Suprapubic skin (tissue), 4 donors: ENCODE data around the gene STX8. TPM values are rescaled to one million over a fixed set of nuclear protein-coding genes. Genes with fewer than 3 reads are reported as not detected.
"Not testable (repeated sequence)": the region's sequence is repeated elsewhere in the genome, so short reads cannot be mapped to it uniquely, and the experiment has no call there.

Source experiments
- DNase-seq, 2 donors: peaks; one replicate each; pipeline ENCODE4 v3.0.0-alpha.2; 2019; ENCODE audit warnings: low spot score in 2 of 2
- H3K27ac ChIP-seq: fragments of 200-600 bp; sonication (generic); one replicate; pipeline ENCODE4 v1.5.1; 2019
- H3K27me3 ChIP-seq: fragments of 200-600 bp; sonication (generic); one replicate; pipeline ENCODE4 v1.5.1; 2019
- H3K36me3 ChIP-seq: fragments of 200-600 bp; sonication (generic); one replicate; pipeline ENCODE4 v1.5.1; 2019
- H3K4me1 ChIP-seq: fragments of 200-600 bp; sonication (generic); one replicate; pipeline ENCODE4 v1.5.1; 2019
- H3K4me3 ChIP-seq: fragments of 200-600 bp; sonication (generic); one replicate; pipeline ENCODE4 v1.5.1; 2019; ENCODE audit warnings: mild to moderate bottlenecking
- H3K9me3 ChIP-seq: fragments of 200-600 bp; sonication (generic); one replicate; pipeline ENCODE4 v1.5.1; 2019
- EP300 ChIP-seq: sonication (generic); formaldehyde crosslinking; IDR thresholded peaks from one replicate; pipeline ENCODE4 v1.6.1; 2017; ENCODE audit warnings: antibody characterized with exemption
- POLR2A ChIP-seq, 2 donors: fragments of 450-650 bp; IDR thresholded peaks; one replicate each; pipeline ENCODE4 v1.6.1; 2017; ENCODE audit warnings: antibody characterized with exemption in 2 of 2, mild to moderate bottlenecking in 2 of 2, moderate library complexity in 2 of 2
- POLR2AphosphoS5 ChIP-seq, 3 donors: sonication (generic); formaldehyde crosslinking; IDR thresholded peaks; one replicate each; pipeline ENCODE4 v1.6.1; 2017; ENCODE audit warnings: antibody characterized with exemption in 3 of 3
- WGBS: methylation state at CpG from one replicate; pipeline ENCODE4 v1.1.5; 2018; 5-methylcytosine and 5-hydroxymethylcytosine counted together
- total RNA-seq, 4 donors: library from RNA; depleted of rRNA; stranded (reverse); fragments of >200 nt; gene quantifications; one replicate each; pipeline ENCODE4 v1.1.0, GENCODE V29; 2016
- TF ChIP-seq, protein P1 (sequence below), 2 donors: fragments of 200-600 bp in 1 of 2; fragments of 450-650 bp in 1 of 2; sonication (generic) in 1 of 2; IDR thresholded peaks; one replicate each; pipeline ENCODE4 v1.5.1; 2016 to 2019; ENCODE audit warnings: antibody characterized with exemption in 2 of 2, mild to moderate bottlenecking in 1 of 2, moderate library complexity in 1 of 2

The STX8 gene
- total RNA-seq, 4 donors from 2014 or later: 21.5 to 74.0 (median 38.4) TPM

DNA sequence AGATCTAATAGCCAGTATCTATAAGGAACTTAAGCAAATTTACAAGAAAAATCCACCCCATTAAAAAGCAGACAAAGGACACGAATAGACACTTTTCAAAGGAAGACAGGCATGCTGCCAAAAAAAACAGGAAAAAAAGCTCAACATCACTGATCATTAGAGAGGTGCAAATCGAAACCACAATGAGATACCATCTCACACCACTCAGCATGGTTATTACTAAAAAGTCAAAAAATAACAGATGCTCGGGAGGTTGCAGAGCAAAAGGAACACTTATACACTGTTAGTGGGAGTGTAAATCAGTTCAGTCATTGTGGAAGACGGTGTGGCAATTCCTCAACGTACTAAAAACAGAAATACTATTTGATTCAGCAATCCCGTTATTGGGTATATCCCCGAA, 9.6 kb downstream of the STX8 start:
- Histone ChIP-seq H3K4me1 (no peaks in the 10 kb centered on the region), H3K27ac (no peak overlapping the region), H3K4me3 (no peak overlapping the region), H3K9me3 (no peaks in the 10 kb centered on the region), H3K36me3 (peaks cover 26% of the 10 kb centered on the region), H3K27me3 (no peaks in the 10 kb centered on the region)
- 67% methylated on average over 7 of the region's 7 CpGs for WGBS
- no peak for TF ChIP-seq EP300
- no peak for TF ChIP-seq POLR2AphosphoS5 (IDR thresholded peaks at IDR 0.05)
- TF ChIP-seq POLR2A (IDR thresholded peaks at IDR 0.05): no peak
- TF ChIP-seq, protein P1, sequence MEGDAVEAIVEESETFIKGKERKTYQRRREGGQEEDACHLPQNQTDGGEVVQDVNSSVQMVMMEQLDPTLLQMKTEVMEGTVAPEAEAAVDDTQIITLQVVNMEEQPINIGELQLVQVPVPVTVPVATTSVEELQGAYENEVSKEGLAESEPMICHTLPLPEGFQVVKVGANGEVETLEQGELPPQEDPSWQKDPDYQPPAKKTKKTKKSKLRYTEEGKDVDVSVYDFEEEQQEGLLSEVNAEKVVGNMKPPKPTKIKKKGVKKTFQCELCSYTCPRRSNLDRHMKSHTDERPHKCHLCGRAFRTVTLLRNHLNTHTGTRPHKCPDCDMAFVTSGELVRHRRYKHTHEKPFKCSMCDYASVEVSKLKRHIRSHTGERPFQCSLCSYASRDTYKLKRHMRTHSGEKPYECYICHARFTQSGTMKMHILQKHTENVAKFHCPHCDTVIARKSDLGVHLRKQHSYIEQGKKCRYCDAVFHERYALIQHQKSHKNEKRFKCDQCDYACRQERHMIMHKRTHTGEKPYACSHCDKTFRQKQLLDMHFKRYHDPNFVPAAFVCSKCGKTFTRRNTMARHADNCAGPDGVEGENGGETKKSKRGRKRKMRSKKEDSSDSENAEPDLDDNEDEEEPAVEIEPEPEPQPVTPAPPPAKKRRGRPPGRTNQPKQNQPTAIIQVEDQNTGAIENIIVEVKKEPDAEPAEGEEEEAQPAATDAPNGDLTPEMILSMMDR (IDR thresholded peaks at IDR 0.05): no peak
- DNase-seq: no peak

- H3K27ac ChIP-seq: no peak overlapping the region
- DNase-seq: no peak
- H3K4me1 ChIP-seq: no peaks in the 10 kb centered on the region
- H3K9me3 ChIP-seq: no peaks in the 10 kb centered on the region
- no peaks in the 10 kb centered on the region for H3K27me3 ChIP-seq
- TF ChIP-seq POLR2A (IDR thresholded peaks at IDR 0.05): no peak
- no peak for TF ChIP-seq POLR2AphosphoS5 (IDR thresholded peaks at IDR 0.05)
- no peak overlapping the region for H3K4me3 ChIP-seq
- peaks cover 24% of the 10 kb centered on the region for H3K36me3 ChIP-seq
These were observed 11.5 kb downstream of the STX8 start for GRCh38 chr17:9564104-9564503.

DNA sequence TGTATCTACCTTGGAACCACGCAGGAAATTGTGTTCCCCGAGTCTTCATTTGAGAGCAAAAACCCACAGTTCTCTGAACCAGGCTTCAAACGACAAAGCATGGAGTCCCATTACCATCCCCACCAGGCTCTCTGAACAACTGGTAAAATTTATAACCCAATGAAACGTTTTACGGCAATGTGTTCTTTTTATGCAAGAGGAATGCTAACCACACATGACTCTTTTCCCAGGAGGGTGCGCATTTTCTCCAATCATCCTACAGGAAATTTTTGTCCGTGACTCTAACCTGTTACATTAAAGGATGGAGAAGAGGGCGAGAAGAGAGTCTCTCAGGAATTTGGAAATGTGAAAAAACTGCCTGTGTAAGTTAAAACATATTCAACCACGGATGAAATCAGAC, 17.8 kb downstream of the STX8 start:
- Histone ChIP-seq H3K4me3 (no peak overlapping the region), H3K9me3 (no peaks in the 10 kb centered on the region), H3K27me3 (no peaks in the 10 kb centered on the region), H3K36me3 (no peaks in the 10 kb centered on the region), H3K27ac (no peak overlapping the region), H3K4me1 (no peaks in the 10 kb centered on the region)
- WGBS: 78% methylated on average over 9 of the region's 9 CpGs
- DNase-seq: no peak
- TF ChIP-seq, protein P1 (IDR thresholded peaks at IDR 0.05): no peak
- TF ChIP-seq EP300: no peak

GRCh38 chr17:9557161-9557755, 18.4 kb downstream of the STX8 start:
- no peaks in the 10 kb centered on the region for H3K9me3 ChIP-seq
- H3K27me3 ChIP-seq: no peaks in the 10 kb centered on the region
- H3K4me1 ChIP-seq: no peaks in the 10 kb centered on the region
- WGBS: 71% methylated on average over 10 of the region's 10 CpGs
- no peak overlapping the region for H3K27ac ChIP-seq
- no peak for DNase-seq
- no peak for TF ChIP-seq POLR2A (IDR thresholded peaks at IDR 0.05)
- TF ChIP-seq, protein P1 (IDR thresholded peaks at IDR 0.05): no peak
- TF ChIP-seq EP300: no peak
- TF ChIP-seq POLR2AphosphoS5 (IDR thresholded peaks at IDR 0.05): no peak
- H3K4me3 ChIP-seq: no peak overlapping the region
- H3K36me3 ChIP-seq: peaks cover under 1% of the 10 kb centered on the region

DNA sequence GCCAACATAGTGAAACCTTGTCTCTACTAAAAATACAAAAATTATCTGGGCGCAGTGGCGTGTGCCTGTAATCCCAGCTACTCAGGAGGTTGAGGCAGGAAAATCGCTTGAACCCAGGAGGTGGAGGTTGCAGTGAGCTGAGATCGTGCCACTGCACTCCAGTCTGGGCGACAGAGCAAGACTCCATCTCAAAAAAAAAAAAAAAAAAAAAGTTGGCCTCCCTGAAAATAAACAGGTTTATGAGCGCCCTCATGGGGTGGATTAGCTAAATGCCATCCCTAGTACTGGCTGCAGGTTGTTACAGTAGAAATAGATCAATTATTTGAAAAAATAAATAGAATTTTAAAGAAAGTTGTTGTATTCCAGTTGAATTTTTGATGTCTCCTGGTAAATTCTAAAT, 20.9 kb downstream of the STX8 start:
- not testable (repeated sequence) for H3K36me3 ChIP-seq, H3K4me1 ChIP-seq, H3K27ac ChIP-seq, H3K9me3 ChIP-seq, DNase-seq, H3K27me3 ChIP-seq, H3K4me3 ChIP-seq
- 87% methylated on average over 6 of the region's 6 CpGs for WGBS
- TF ChIP-seq, protein P1 (IDR thresholded peaks at IDR 0.05): peak in 1 of 2 donors; percentile 13

GRCh38 chr17:9553596-9553995, 22.0 kb downstream of the STX8 start:
- WGBS: 76% methylated on average over 4 of the region's 4 CpGs

More at GRCh38 chr17:9553596-9553995, 22.0 kb downstream of the STX8 start:
- Histone ChIP-seq H3K9me3 (no peaks in the 10 kb centered on the region), H3K27me3 (no peaks in the 10 kb centered on the region), H3K4me1 (no peaks in the 10 kb centered on the region), H3K4me3 (no peak overlapping the region), H3K27ac (no peak overlapping the region), H3K36me3 (peaks cover 5% of the 10 kb centered on the region)
- TF ChIP-seq EP300 (no peak), POLR2A (IDR thresholded peaks at IDR 0.05) (no peak), POLR2AphosphoS5 (IDR thresholded peaks at IDR 0.05) (no peak)
- TF ChIP-seq, protein P1 (IDR thresholded peaks at IDR 0.05): no peak
- no peak for DNase-seq
